Measurements from ENCODE around the gene OR2Y1.
"Not testable (repeated sequence)": the region's sequence is repeated elsewhere in the genome, so short reads cannot be mapped to it uniquely, and the experiment has no call there.

OR2Y1 gene

GRCh38 chr5:180718810-180719453, 20.9 kb downstream of the OR2Y1 start:
- in situ Hi-C loops (cut with HindIII; ENCODE audit: low sequenced_read_pairs) = no loop called here
- peak; percentile 29 for DNase-seq (ENCODE audit: low read depth, low spot score)
- TF ChIP-seq CTCF (IDR thresholded peaks at IDR 0.05; ENCODE audit: low read depth, low read length) = peak; percentile 71
- H3K4me3 ChIP-seq (ENCODE audit: low read depth, low read length) = no peak overlapping the region

GRCh38 chr5:180717989-180718388, 21.9 kb downstream of the OR2Y1 start:
- TF ChIP-seq CTCF (IDR thresholded peaks at IDR 0.05; ENCODE audit: low read depth, low read length) = no peak
- in situ Hi-C loops (cut with HindIII; ENCODE audit: low sequenced_read_pairs) = no loop called here
- DNase-seq (ENCODE audit: low read depth, low spot score) = no peak
- no peak overlapping the region for H3K4me3 ChIP-seq (ENCODE audit: low read depth, low read length)

GRCh38 chr5:180704362-180704761, 35.5 kb downstream of the OR2Y1 start:
- no peak for DNase-seq (ENCODE audit: low read depth, low spot score)
- no peak for TF ChIP-seq CTCF (IDR thresholded peaks at IDR 0.05; ENCODE audit: low read depth, low read length)
- no peak overlapping the region for H3K4me3 ChIP-seq (ENCODE audit: low read depth, low read length)
- in situ Hi-C loops (cut with HindIII; ENCODE audit: low sequenced_read_pairs) = no loop called here

GRCh38 chr5:180703912-180704311, 35.9 kb downstream of the OR2Y1 start:
- no peak for TF ChIP-seq CTCF (IDR thresholded peaks at IDR 0.05; ENCODE audit: low read depth, low read length)
- no peak overlapping the region for H3K4me3 ChIP-seq (ENCODE audit: low read depth, low read length)
- no peak for DNase-seq (ENCODE audit: low read depth, low spot score)
- in situ Hi-C loops (cut with HindIII; ENCODE audit: low sequenced_read_pairs) = no loop called here

- DNase-seq (ENCODE audit: low read depth, low spot score); in situ Hi-C loops (cut with HindIII; ENCODE audit: low sequenced_read_pairs): not testable (repeated sequence)
Measured at GRCh38 chr5:180703371-180703770, 36.5 kb downstream of the OR2Y1 start.

GRCh38 chr5:180700440-180700839, 39.4 kb downstream of the OR2Y1 start:
- in situ Hi-C loops (cut with HindIII; ENCODE audit: low sequenced_read_pairs); DNase-seq (ENCODE audit: low read depth, low spot score); H3K4me3 ChIP-seq (ENCODE audit: low read depth, low read length): not testable (repeated sequence)

More at GRCh38 chr5:180703371-180703770, 36.5 kb downstream of the OR2Y1 start:
- H3K4me3 ChIP-seq (ENCODE audit: low read depth, low read length) = not testable (repeated sequence)

GRCh38 chr5:180699042-180699441, 40.8 kb downstream of the OR2Y1 start:
- H3K4me3 ChIP-seq (ENCODE audit: low read depth, low read length) = no peak overlapping the region
- no peak for TF ChIP-seq CTCF (IDR thresholded peaks at IDR 0.05; ENCODE audit: low read depth, low read length)
- in situ Hi-C loops (cut with HindIII; ENCODE audit: low sequenced_read_pairs) = no loop called here

GRCh38 chr5:180696116-180696515, 43.7 kb downstream of the OR2Y1 start:
- TF ChIP-seq CTCF (IDR thresholded peaks at IDR 0.05; ENCODE audit: low read depth, low read length) = no peak
- no peak overlapping the region for H3K4me3 ChIP-seq (ENCODE audit: low read depth, low read length)
- in situ Hi-C loops (cut with HindIII; ENCODE audit: low sequenced_read_pairs) = no loop called here
- no peak for DNase-seq (ENCODE audit: low read depth, low spot score)

More at GRCh38 chr5:180699042-180699441, 40.8 kb downstream of the OR2Y1 start:
- no peak for DNase-seq (ENCODE audit: low read depth, low spot score)

Data from astrocyte of the spinal cord (primary cell).